ENCODE measurements around the gene PRAMEF1. TPM values are rescaled to one million over a fixed set of nuclear protein-coding genes. Genes with fewer than 3 reads are reported as not detected.

Gene PRAMEF1
- total RNA-seq, 2 donors from 2014 or later = not detected

DNA sequence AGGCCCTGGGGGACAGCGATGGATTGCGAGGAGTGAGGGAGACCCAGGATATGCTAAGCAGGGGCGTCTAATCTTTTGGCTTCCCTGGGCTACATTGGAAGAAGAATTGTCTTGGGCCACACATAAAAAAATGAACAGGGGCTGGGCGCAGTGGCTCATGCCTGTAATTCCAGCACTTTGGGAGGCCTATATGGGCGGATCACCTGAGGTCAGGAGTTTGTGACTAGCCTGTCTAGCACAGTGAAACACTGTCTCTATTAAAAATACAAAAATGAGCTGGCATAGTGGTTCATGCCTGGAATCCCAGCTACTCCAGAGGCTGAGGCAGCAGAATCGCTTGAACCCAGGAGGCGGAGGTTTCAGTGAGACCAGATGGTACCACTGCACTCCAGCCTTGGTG lies 28.4 kb upstream of the PRAMEF1 start:
- no peaks in the 10 kb centered on the region for H3K4me1 ChIP-seq
- DNase-seq = no peak
- no peak overlapping the region for H3K9ac ChIP-seq (ENCODE audit: low read depth in 2 of 2, low read length in 2 of 2)
- intact Hi-C loops (cut with DNase I) = no loop called here
- no peak overlapping the region for H3K27ac ChIP-seq
- H3K27me3 ChIP-seq = no peaks in the 10 kb centered on the region
- TF ChIP-seq, protein P1, sequence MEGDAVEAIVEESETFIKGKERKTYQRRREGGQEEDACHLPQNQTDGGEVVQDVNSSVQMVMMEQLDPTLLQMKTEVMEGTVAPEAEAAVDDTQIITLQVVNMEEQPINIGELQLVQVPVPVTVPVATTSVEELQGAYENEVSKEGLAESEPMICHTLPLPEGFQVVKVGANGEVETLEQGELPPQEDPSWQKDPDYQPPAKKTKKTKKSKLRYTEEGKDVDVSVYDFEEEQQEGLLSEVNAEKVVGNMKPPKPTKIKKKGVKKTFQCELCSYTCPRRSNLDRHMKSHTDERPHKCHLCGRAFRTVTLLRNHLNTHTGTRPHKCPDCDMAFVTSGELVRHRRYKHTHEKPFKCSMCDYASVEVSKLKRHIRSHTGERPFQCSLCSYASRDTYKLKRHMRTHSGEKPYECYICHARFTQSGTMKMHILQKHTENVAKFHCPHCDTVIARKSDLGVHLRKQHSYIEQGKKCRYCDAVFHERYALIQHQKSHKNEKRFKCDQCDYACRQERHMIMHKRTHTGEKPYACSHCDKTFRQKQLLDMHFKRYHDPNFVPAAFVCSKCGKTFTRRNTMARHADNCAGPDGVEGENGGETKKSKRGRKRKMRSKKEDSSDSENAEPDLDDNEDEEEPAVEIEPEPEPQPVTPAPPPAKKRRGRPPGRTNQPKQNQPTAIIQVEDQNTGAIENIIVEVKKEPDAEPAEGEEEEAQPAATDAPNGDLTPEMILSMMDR (IDR thresholded peaks at IDR 0.05) = no peak
- H3K4me3 ChIP-seq = no peak overlapping the region
- H3K9me3 ChIP-seq = no peaks in the 10 kb centered on the region
- H3K36me3 ChIP-seq = no peaks in the 10 kb centered on the region

DNA sequence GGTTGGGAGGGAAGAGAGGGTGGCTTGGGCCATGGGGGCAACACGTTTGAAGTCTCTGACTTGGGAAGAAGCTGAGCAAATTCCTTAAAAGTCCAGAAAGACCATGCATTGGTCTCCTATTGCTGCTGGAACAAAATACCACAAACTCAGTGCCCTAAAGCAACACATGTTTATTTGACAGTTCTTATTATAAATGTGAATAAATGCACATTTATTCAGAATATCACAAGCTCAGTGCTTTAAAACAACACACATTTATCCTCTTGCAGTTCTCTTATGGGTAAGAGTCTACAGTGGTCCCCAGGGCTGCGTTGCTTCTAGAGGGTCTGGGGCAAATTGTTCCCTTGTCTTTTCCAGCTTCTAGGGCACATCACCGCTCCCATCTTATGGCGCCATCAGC lies 27.7 kb upstream of the PRAMEF1 start:
- no peaks in the 10 kb centered on the region for H3K4me1 ChIP-seq
- H3K27me3 ChIP-seq = no peaks in the 10 kb centered on the region
- no peak overlapping the region for H3K4me3 ChIP-seq
- no peak for DNase-seq
- intact Hi-C loops (cut with DNase I) = no loop called here
- TF ChIP-seq, protein P1 (IDR thresholded peaks at IDR 0.05) = no peak
- H3K36me3 ChIP-seq = no peaks in the 10 kb centered on the region
- H3K9me3 ChIP-seq = no peaks in the 10 kb centered on the region
- H3K27ac ChIP-seq = no peak overlapping the region
- H3K9ac ChIP-seq (ENCODE audit: low read depth in 2 of 2, low read length in 2 of 2) = no peak overlapping the region

DNA sequence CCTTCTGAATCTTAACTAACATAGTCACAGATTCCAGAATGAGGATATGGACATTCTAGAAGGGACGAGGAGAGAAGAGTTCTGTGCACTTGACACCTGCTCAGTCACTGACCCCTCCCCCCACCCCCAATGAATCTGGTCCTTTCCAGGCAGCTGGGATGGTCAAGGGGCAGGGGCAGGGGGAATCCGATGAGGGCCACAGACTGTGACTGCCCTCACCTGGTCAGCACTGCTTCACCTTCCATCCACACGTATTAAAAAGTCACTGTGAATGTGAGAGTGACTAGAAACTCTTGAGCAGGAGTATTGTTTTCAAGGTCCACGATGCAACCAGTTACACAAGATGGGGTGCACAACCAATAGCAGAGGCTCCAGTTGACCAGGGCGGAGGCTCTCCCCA lies 27.2 kb upstream of the PRAMEF1 start:
- no peak overlapping the region for H3K9ac ChIP-seq (ENCODE audit: low read depth in 2 of 2, low read length in 2 of 2)
- no peak overlapping the region for H3K27ac ChIP-seq
- H3K4me1 ChIP-seq = no peaks in the 10 kb centered on the region
- no peaks in the 10 kb centered on the region for H3K9me3 ChIP-seq
- H3K27me3 ChIP-seq = no peaks in the 10 kb centered on the region
- H3K4me3 ChIP-seq = no peak overlapping the region
- DNase-seq = no peak
- intact Hi-C loops (cut with DNase I) = no loop called here
- H3K36me3 ChIP-seq = no peaks in the 10 kb centered on the region
- TF ChIP-seq, protein P1 (IDR thresholded peaks at IDR 0.05) = no peak

DNA sequence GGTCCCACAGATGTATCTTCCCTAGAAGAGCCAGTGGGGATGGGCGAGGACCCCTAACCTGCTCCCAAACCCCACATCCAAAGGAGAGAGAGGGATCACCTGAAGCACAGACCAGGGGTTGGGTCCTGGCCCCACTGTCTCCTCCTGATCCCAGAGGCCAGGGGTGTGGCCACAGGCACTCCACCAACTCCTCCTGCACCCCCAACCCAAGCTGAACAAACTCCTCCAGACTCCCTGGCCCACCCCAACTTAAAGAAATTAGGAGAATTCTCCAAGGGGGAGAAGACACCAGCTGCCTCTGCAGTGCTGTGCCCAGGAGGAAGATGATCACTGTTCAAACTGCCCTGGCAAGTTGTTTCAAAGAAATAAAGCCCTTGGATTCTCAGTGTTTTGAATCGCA lies 22.2 kb upstream of the PRAMEF1 start:
- TF ChIP-seq, protein P1 (IDR thresholded peaks at IDR 0.05) = no peak
- Histone ChIP-seq H3K4me3 (no peak overlapping the region), H3K9ac (ENCODE audit: low read depth in 2 of 2, low read length in 2 of 2) (no peak overlapping the region), H3K36me3 (no peaks in the 10 kb centered on the region), H3K9me3 (no peaks in the 10 kb centered on the region), H3K4me1 (no peaks in the 10 kb centered on the region), H3K27me3 (no peaks in the 10 kb centered on the region), H3K27ac (no peak overlapping the region)
- DNase-seq = no peak
- intact Hi-C loops (cut with DNase I) = no loop called here

DNA sequence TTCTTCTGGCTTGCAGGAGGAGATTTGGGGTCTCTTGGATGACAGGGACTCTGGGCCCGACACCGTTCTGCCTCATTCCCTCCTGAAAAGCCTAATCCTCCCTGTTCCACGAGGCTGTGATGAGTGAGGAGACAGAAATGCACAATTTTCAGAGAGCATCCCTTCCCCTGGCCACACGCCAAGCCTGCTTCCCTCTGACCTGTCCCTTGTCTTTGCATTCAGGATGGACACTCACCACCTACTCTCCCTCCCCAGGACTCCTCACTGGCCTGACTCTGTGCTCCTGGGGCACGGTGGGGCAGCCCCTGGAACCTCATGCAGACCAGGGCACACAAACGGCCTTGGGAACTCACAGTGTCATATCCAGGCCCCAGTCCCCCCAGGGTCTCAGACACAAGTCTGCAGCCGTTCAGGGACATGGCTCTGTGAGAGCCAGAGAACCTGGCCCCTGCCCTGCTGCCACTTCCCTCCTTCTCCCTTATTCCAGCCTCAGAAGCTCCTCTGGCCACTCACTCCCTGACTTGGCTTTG lies 21.2 kb upstream of the PRAMEF1 start:
- H3K9me3 ChIP-seq = no peaks in the 10 kb centered on the region
- TF ChIP-seq, protein P1 (IDR thresholded peaks at IDR 0.05) = no peak
- no peaks in the 10 kb centered on the region for H3K4me1 ChIP-seq
- intact Hi-C loops (cut with DNase I) = no loop called here
- no peaks in the 10 kb centered on the region for H3K27me3 ChIP-seq
- H3K27ac ChIP-seq = no peak overlapping the region
- H3K36me3 ChIP-seq = no peaks in the 10 kb centered on the region
- H3K9ac ChIP-seq (ENCODE audit: low read depth in 2 of 2, low read length in 2 of 2) = no peak overlapping the region
- no peak for DNase-seq
- no peak overlapping the region for H3K4me3 ChIP-seq
